ENCODE measurements around the gene PDZD11.
A peak's percentile ranks its signal among the peaks of the same experiment; 100 is the strongest.
"Not testable (repeated sequence)": the region's sequence is repeated elsewhere in the genome, so short reads cannot be mapped to it uniquely, and the experiment has no call there.

Gene PDZD11

DNA sequence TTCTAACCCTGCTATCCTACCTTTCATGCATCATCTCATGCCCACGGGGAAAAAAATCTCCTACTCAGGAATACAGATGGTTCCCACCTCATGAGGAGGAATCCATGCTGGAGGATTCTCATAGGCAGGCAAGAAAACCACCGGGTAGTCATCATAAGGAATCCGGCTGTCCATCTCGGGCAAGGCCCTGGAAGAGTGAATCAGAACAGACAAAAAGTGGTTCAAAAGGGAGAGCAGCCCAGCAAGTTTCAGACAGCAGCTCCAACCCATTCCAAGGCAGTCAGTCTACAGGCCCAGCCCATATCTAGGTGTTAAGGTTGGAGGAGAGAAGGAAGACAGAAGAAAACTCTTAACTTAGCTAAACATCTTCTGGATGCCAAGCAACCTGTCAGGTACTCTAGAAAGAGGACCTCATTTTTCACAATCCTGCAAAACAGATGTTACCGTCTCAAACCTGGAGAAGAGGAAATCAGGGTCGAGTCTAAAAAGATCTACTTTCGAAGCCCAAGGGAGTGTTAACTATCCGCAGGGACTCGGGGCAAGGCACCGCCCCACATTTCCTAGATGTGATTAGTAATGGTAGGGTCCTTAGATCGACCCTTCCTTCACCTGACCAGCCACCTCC, 447 bp downstream of the PDZD11 start:
- TF ChIP-seq TAF1 (IDR thresholded peaks at IDR 0.05; ENCODE audit: borderline replicate concordance, low read depth, low read length) (no peak), POLR2A (IDR thresholded peaks at IDR 0.05; ENCODE audit: low read depth, low read length) (no peak), POLR2AphosphoS5 (IDR thresholded peaks at IDR 0.05; ENCODE audit: low read depth, low read length) (no peak)
- FAIRE-seq, result no peak
- DNase-seq (ENCODE audit: insufficient read length), result no peak

DNA sequence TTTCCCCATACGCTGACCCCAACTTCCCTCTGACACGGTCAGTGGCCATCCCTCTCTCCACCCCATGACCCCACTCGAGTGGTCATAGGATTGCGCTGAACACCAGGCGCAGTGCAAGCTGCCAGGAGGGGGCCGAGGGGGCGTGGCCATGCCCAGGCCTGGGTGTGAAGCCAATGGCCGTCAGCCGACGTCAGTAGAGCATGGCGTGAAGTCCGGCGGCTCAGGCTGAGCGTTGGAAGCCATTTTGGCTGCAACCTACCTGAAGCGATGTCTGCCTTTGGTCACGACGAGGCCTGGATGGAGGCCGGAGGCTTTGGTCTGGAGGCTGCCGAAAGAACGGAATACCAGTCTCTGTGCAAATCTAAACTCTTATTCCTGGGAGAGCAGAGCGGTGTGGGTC, 7.8 kb downstream of the PDZD11 start, which contains the start of gene RAB41:
TSS of gene RAB41 (plus strand) at position 222 of the 400 bp plus-strand sequence. CDS start at position 268, 46 bp downstream.
- FAIRE-seq, result no peak

DNA sequence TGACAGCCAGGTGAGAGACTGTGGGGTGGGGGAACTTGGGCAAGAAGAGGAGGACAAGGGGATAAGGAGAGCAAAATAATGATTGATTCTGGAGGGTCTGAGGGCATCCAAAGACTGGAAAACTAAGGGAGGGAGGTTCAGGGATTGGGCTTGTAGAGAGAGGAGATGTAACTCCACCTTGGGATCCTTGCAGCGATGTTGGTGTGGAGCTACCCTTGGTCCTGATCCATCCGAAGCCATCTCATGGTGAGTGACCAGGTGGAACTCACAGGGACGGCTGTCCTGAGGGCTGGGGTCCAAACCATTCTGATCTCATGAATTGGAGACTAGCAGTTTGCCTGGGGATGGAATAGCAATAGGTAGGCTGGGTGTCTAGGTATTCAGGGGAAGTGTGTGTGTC, 9.2 kb downstream of the PDZD11 start:
- no peak for TF ChIP-seq POLR2A (IDR thresholded peaks at IDR 0.05; ENCODE audit: low read depth, low read length)
- no peak for TF ChIP-seq TAF1 (IDR thresholded peaks at IDR 0.05; ENCODE audit: borderline replicate concordance, low read depth, low read length)
- no peak for TF ChIP-seq POLR2AphosphoS5 (IDR thresholded peaks at IDR 0.05; ENCODE audit: low read depth, low read length)
- FAIRE-seq, result no peak

More for the DNA sequence above, 7.8 kb downstream of the PDZD11 start, which contains the start of gene RAB41:
- DNase-seq (ENCODE audit: insufficient read length), result no peak
- TF ChIP-seq POLR2A (IDR thresholded peaks at IDR 0.05; ENCODE audit: low read depth, low read length) (no peak), TAF1 (IDR thresholded peaks at IDR 0.05; ENCODE audit: borderline replicate concordance, low read depth, low read length) (no peak), POLR2AphosphoS5 (IDR thresholded peaks at IDR 0.05; ENCODE audit: low read depth, low read length) (no peak)

DNA sequence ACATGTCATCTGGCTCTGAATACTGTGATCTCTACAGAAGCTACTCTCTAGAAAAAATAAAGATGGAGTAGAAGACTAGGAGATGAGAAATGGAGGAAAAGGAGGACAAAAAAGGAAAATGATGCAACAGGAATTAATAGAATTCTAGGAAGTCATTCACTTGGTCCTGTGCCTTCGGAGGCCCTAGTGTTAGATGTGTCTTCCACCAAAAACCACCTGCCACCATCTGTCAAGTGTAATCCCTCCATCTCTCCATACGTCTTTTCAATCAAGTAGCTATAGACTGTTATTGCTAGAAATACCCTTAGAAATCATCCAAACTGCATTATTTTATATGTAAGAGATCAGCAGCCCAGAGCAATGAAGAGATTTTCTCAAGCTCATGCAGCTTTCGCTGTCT, 10.6 kb downstream of the PDZD11 start:
- FAIRE-seq, result no peak
- TF ChIP-seq POLR2AphosphoS5 (IDR thresholded peaks at IDR 0.05; ENCODE audit: low read depth, low read length) (no peak), TAF1 (IDR thresholded peaks at IDR 0.05; ENCODE audit: borderline replicate concordance, low read depth, low read length) (no peak), POLR2A (IDR thresholded peaks at IDR 0.05; ENCODE audit: low read depth, low read length) (no peak)

More for the DNA sequence above, 9.2 kb downstream of the PDZD11 start:
- no peak for DNase-seq (ENCODE audit: insufficient read length)

DNA sequence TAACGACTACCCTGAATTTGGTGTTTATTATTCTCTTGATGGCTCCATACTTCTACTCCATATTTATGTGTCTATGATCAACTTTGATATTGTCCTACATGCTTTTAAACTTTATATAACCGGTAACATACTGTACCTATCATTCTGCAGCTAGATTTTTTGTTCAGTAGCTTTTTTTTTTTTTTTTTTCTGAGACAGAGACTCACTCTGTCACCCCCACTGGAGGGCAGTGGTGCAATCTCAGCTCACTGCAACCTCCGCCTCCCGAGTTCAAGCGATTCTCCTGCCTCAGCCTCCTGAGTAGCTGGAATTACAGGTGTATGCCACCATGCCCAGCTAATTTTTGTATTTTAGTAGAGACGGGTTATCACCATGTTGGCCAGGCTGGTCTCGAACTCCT, 15.7 kb downstream of the PDZD11 start:
- FAIRE-seq; DNase-seq (ENCODE audit: insufficient read length): not testable (repeated sequence)

More for the DNA sequence above, 10.6 kb downstream of the PDZD11 start:
- no peak for DNase-seq (ENCODE audit: insufficient read length)

DNA sequence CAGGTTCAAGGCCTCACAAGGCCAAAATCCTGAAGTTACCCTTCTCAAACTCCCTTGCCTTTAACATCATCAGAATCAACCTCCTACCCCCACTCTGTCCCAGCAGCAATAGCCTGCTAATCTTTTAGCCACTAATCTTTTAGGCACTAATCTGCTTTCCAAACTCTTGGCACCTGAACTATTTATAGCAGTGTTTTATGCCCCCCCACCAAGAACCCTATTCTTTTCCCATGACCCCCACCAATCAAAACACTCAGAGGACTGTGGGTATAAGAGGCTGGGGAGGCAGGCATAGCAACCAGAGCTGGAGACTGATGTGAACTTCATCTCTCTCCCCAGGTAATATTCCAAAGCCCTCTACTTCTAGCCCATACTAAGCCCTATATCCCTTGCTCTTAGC, 21.7 kb downstream of the PDZD11 start, which contains the start of gene ARR3:
TSS of gene ARR3 (plus strand) at position 301 of the 400 bp plus-strand sequence. CDS start 1,052 bp downstream, outside the sequence.
- FAIRE-seq (no peak), DNase-seq (ENCODE audit: insufficient read length) (no peak)
- TF ChIP-seq TAF1 (IDR thresholded peaks at IDR 0.05; ENCODE audit: borderline replicate concordance, low read depth, low read length) (no peak), POLR2A (IDR thresholded peaks at IDR 0.05; ENCODE audit: low read depth, low read length) (no peak), POLR2AphosphoS5 (IDR thresholded peaks at IDR 0.05; ENCODE audit: low read depth, low read length) (no peak)

DNA sequence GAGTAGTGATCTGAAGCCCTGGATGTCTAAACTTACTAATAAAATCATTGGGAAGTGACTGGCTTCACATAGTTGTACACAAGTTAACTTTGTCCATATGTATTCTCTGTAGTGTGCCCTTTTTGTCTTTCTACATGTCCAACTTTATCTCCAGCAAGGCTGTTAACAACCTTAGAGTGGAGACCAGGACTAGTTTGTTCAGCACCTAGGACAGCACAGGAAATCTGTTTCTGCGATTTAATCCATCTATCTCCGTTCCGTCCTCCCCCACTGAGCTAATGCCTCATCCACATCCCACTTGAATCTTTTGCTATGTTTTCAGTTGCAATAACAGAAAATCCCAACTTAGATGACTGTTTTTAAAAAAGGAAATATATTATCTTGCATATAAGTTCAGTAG, 24.9 kb downstream of the PDZD11 start:
- no peak for FAIRE-seq
- no peak for TF ChIP-seq POLR2A (IDR thresholded peaks at IDR 0.05; ENCODE audit: low read depth, low read length)
- no peak for TF ChIP-seq TAF1 (IDR thresholded peaks at IDR 0.05; ENCODE audit: borderline replicate concordance, low read depth, low read length)
- no peak for TF ChIP-seq POLR2AphosphoS5 (IDR thresholded peaks at IDR 0.05; ENCODE audit: low read depth, low read length)
- DNase-seq (ENCODE audit: insufficient read length), result no peak

DNA sequence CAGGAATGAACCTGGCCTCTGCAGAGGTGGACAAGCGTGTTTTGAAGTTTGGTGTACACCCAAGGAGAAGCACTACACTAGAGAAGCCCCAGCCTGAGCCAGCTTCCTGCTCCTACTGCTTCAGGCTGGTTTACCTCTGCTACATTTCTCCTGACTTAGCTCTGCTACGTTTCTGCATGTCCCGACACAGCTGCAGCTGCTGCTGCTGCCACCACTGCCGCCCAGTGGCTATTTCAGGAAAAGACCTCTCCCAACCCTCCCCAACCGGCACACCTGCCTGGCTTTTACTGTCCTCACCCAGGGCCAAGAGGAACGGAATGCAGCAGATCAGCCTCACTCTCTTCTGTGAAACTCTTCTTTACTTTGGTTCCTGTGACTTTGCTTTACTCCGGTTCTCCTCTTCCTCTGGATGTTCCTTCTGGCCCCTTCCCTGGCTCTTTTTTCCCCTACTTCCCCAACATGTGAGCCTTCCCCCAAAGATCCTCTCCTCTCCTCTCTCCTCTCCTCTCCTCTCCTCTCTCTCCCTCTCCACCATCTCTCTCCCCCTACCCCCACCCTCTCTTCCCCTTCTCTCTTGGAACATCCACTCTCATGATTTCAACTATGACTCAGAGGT, 26.7 kb downstream of the PDZD11 start:
- peak; percentile 66 for FAIRE-seq
- no peak for TF ChIP-seq POLR2AphosphoS5 (IDR thresholded peaks at IDR 0.05; ENCODE audit: low read depth, low read length)
- TF ChIP-seq TAF1 (IDR thresholded peaks at IDR 0.05; ENCODE audit: borderline replicate concordance, low read depth, low read length), result no peak
- TF ChIP-seq POLR2A (IDR thresholded peaks at IDR 0.05; ENCODE audit: low read depth, low read length), result no peak
- no peak for DNase-seq (ENCODE audit: insufficient read length)

DNA sequence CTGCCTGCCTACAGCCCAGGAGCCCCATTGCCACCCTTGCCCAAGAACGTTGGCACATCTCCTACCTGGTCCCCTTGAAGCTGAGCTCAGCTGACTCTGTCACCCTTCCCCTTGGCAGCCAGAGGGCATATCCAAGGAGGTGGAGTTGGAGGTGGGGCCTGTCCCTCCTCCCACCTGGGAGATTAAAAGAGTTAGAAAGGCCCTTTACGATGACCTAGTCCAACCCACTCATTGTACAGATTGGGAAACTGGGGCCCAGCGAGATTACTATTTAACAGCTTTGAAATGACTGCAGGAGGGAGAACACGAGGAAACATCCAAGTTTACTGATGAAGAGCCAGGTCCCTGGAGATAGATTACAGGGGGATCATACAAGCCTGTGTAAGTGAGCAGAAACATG, 29.6 kb downstream of the PDZD11 start, which contains the start of gene P2RY4:
TSS of gene P2RY4 (minus strand) at position 101 of the 400 bp plus-strand sequence. CDS start 580 bp downstream, outside the sequence.
- no peak for FAIRE-seq
- no peak for DNase-seq (ENCODE audit: insufficient read length)
- no peak for TF ChIP-seq TAF1 (IDR thresholded peaks at IDR 0.05; ENCODE audit: borderline replicate concordance, low read depth, low read length)
- TF ChIP-seq POLR2A (IDR thresholded peaks at IDR 0.05; ENCODE audit: low read depth, low read length), result no peak
- no peak for TF ChIP-seq POLR2AphosphoS5 (IDR thresholded peaks at IDR 0.05; ENCODE audit: low read depth, low read length)

DNA sequence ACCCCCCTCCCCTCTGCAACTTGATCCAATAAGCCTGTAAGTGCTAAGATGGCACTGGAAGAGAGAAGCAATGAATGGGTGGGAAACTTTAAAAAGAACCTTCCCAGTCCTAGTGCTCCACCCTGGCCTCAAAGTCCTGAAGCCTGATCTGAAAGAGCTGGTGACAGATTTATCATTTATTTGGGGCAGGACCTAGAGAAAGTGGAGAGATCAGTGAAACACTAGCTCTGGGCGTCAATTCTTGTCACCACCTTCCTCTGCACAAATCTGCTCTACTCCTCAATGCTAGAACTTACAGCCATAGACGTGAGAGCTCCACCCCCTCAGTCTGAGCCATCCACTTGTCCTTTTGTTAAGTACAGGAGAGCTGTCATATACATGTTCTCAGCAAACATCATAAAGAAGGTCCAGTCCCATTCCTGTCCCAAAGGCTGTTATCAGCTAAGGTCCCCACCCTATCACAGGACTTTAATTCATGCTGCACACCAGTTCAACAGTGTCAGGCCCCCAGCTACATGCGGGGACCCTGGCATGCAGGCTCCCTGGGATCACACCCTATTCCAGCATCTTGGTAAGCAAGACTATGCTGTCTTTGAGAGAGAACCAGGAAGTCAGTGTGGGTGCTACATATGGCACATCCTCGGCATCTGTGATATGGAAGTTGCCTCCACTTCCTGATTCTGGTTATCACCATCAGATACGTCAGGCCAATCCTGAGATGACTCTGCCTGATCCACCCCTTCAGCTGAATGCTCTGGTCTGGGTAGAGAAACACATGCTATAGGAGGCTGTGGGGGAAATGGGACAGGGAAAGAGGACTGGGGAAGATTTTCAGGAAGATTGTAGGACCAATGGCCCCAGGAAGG, 32.1 kb downstream of the PDZD11 start:
- no peak for TF ChIP-seq TAF1 (IDR thresholded peaks at IDR 0.05; ENCODE audit: borderline replicate concordance, low read depth, low read length)
- TF ChIP-seq POLR2A (IDR thresholded peaks at IDR 0.05; ENCODE audit: low read depth, low read length), result no peak
- no peak for TF ChIP-seq POLR2AphosphoS5 (IDR thresholded peaks at IDR 0.05; ENCODE audit: low read depth, low read length)
- no peak for FAIRE-seq
- DNase-seq (ENCODE audit: insufficient read length), result no peak

DNA sequence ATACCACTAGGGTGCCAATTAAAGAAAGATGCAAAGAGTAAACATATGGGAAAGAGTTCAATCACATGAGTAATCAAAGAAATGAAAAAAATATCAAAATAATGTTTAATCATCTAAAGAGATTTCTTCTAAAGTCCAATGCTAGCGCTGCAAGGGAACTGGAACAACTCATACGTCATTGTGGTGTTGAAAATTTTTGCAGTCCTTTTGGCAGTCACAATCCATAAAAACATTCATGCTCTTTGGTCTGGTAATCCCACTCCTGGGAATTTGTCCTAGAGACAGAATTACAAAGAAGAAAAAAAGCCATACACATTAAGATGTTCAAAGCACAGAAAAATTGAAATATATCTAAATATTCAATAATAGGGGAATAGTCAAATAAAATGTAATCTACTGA, 34.3 kb downstream of the PDZD11 start:
- FAIRE-seq (no peak), DNase-seq (ENCODE audit: insufficient read length) (no peak)

More for the DNA sequence above, 34.3 kb downstream of the PDZD11 start:
- TF ChIP-seq TAF1 (IDR thresholded peaks at IDR 0.05; ENCODE audit: borderline replicate concordance, low read depth, low read length), result no peak
